GM12872 (cell line): ENCODE data around the gene HAGH.

ENCODE experiments used
- CTCF ChIP-seq: IDR thresholded peaks from 3 replicates; pipeline ENCODE4 v1.5.1; 2011; ENCODE audit warnings: low read depth, mild to moderate bottlenecking, low read length, moderate library complexity; ENCODE audit not compliant: insufficient read depth

HAGH gene

DNA sequence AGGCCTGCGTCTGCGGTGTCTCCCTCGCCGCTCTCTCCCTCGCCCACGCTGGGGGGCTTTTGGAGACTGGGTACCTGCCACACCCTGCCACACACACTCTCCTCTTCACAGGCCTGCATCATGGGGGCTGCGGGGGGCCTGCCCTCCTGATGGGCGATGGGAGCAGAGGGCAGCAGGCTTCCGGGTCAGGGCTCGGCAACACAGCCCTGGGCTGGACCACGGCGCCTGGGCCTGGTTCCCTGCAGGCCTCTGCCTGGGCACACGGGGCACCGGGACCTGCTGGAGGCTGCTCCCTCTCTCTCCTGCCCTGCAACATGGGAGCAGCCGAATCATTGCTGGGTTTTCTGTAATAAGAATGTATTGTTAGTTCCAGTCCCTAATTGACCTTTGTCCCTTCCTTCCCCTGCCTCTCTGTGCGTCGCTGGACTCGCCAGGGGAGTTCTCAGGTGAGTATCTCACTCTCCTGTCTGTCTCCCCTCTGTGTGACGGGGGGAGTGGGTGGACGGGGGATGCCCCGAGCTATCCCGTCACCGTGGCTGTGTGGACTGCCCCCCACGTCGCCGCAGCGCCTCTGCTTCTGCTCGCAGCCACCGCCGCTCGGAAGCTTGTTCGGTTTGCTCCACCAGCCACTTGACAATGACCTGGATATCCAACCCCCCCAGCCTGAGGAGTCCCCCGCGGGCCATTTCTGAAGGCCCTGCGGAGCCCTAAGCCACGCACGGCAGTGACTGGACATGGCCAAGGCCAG, 68.7 kb downstream of the HAGH start:
- TF ChIP-seq CTCF = no peak
